Measurements from ENCODE around the gene AGBL3. TPM values are rescaled to one million over a fixed set of nuclear protein-coding genes. Genes with fewer than 3 reads are reported as not detected.

The AGBL3 gene
- total RNA-seq, 1 donor from 2014 or later: 0.58 TPM

- no peak overlapping the region for H3K9ac ChIP-seq
- H3K27me3 Mint-ChIP-seq (ENCODE audit: insufficient read depth, low read depth): peaks cover 6% of the 10 kb centered on the region
- H3K36me3 Mint-ChIP-seq: peaks cover 32% of the 10 kb centered on the region
- no peak for DNase-seq (ENCODE audit: low spot score)
- no peak for TF ChIP-seq EZH2 (IDR thresholded peaks at IDR 0.05)
- TF ChIP-seq CTCF (IDR thresholded peaks at IDR 0.05): no peak
- no peak for TF ChIP-seq EZH2phosphoT487 (IDR thresholded peaks at IDR 0.05)
- H3K27ac ChIP-seq: no peak overlapping the region
- H3K36me3 ChIP-seq: no peaks in the 10 kb centered on the region
- H3K9me3 ChIP-seq (ENCODE audit: low read depth): peaks cover 8% of the 10 kb centered on the region
- H4K20me1 ChIP-seq (ENCODE audit: low read depth): no peaks in the 10 kb centered on the region
- H2AFZ ChIP-seq (replicated peaks): no peak overlapping the region
- no peaks in the 10 kb centered on the region for H3K79me2 ChIP-seq (ENCODE audit: low read depth)
- no peak overlapping the region for H3K27ac Mint-ChIP-seq
- H3K4me3 ChIP-seq: no peak overlapping the region
- peaks cover 13% of the 10 kb centered on the region for H3F3A ChIP-seq (ENCODE audit: low read depth)
- H3K9me3 Mint-ChIP-seq: peaks cover 22% of the 10 kb centered on the region
- H3K4me1 ChIP-seq: peaks cover 11% of the 10 kb centered on the region
- H3K4me1 Mint-ChIP-seq: peaks cover 4% of the 10 kb centered on the region
- no peak overlapping the region for H3K4me3 Mint-ChIP-seq
- no peak overlapping the region for H3K4me2 ChIP-seq
- H3K27me3 ChIP-seq: no peaks in the 10 kb centered on the region
These were observed 195.1 kb downstream of the AGBL3 start for GRCh38 chr7:135181261-135181928.

- no peaks in the 10 kb centered on the region for H3K27me3 ChIP-seq
- peaks cover 22% of the 10 kb centered on the region for H3K9me3 Mint-ChIP-seq
- no peak for DNase-seq (ENCODE audit: low spot score)
- H3K36me3 ChIP-seq: no peaks in the 10 kb centered on the region
- no peak overlapping the region for H2AFZ ChIP-seq (replicated peaks)
- H3K27ac ChIP-seq: no peak overlapping the region
- peaks cover 32% of the 10 kb centered on the region for H3K36me3 Mint-ChIP-seq
- peaks cover 11% of the 10 kb centered on the region for H3K4me1 ChIP-seq
- H3K9me3 ChIP-seq (ENCODE audit: low read depth): peaks cover 8% of the 10 kb centered on the region
- H3K9ac ChIP-seq: no peak overlapping the region
- H3F3A ChIP-seq (ENCODE audit: low read depth): peaks cover 13% of the 10 kb centered on the region
- H3K79me2 ChIP-seq (ENCODE audit: low read depth): no peaks in the 10 kb centered on the region
- no peaks in the 10 kb centered on the region for H4K20me1 ChIP-seq (ENCODE audit: low read depth)
- TF ChIP-seq EZH2phosphoT487 (IDR thresholded peaks at IDR 0.05) (no peak), EZH2 (IDR thresholded peaks at IDR 0.05) (no peak)
- peaks cover 4% of the 10 kb centered on the region for H3K4me1 Mint-ChIP-seq
- no peak overlapping the region for H3K4me2 ChIP-seq
- no peak overlapping the region for H3K4me3 Mint-ChIP-seq
- no peak overlapping the region for H3K27ac Mint-ChIP-seq
- peaks cover 6% of the 10 kb centered on the region for H3K27me3 Mint-ChIP-seq (ENCODE audit: insufficient read depth, low read depth)
- H3K4me3 ChIP-seq: no peak overlapping the region
These were observed 195.8 kb downstream of the AGBL3 start for GRCh38 chr7:135181929-135182678.

- no peaks in the 10 kb centered on the region for H3K27me3 ChIP-seq
- no peaks in the 10 kb centered on the region for H4K20me1 ChIP-seq (ENCODE audit: low read depth)
- H3K4me3 Mint-ChIP-seq: no peak overlapping the region
- peaks cover 6% of the 10 kb centered on the region for H3K27me3 Mint-ChIP-seq (ENCODE audit: insufficient read depth, low read depth)
- no peak overlapping the region for H3K9ac ChIP-seq
- peaks cover 8% of the 10 kb centered on the region for H3K9me3 ChIP-seq (ENCODE audit: low read depth)
- no peak overlapping the region for H3K4me2 ChIP-seq
- no peaks in the 10 kb centered on the region for H3K36me3 ChIP-seq
- H3K27ac ChIP-seq: no peak overlapping the region
- H3K27ac Mint-ChIP-seq: no peak overlapping the region
- no peak for TF ChIP-seq CTCF (IDR thresholded peaks at IDR 0.05)
- TF ChIP-seq EZH2phosphoT487 (IDR thresholded peaks at IDR 0.05): no peak
- no peak for TF ChIP-seq EZH2 (IDR thresholded peaks at IDR 0.05)
- no peak overlapping the region for H2AFZ ChIP-seq (replicated peaks)
- H3K9me3 Mint-ChIP-seq: peaks cover 22% of the 10 kb centered on the region
- H3K4me1 Mint-ChIP-seq: no peaks in the 10 kb centered on the region
- DNase-seq (ENCODE audit: low spot score): no peak
- no peaks in the 10 kb centered on the region for H3K4me1 ChIP-seq
- H3K4me3 ChIP-seq: no peak overlapping the region
- peaks cover 32% of the 10 kb centered on the region for H3K36me3 Mint-ChIP-seq
- no peaks in the 10 kb centered on the region for H3K79me2 ChIP-seq (ENCODE audit: low read depth)
- peaks cover 3% of the 10 kb centered on the region for H3F3A ChIP-seq (ENCODE audit: low read depth)
These were observed 197.2 kb downstream of the AGBL3 start for GRCh38 chr7:135183478-135183877.
